Heart left ventricle (tissue), 13 donors: Measurements from ENCODE around the gene PLXNC1.

ENCODE experiments used
- CTCF ChIP-seq, 12 donors: fragments of 200-600 bp; sonication (generic) in 4 of 12; IDR thresholded peaks; one replicate each; pipeline versions ENCODE4 v1.5.0 to v1.8.0; 2018 to 2022; ENCODE audit warnings: antibody characterized with exemption in 12 of 12, mild to moderate bottlenecking in 5 of 12
- POLR2A ChIP-seq, 2 donors: fragments of 450-650 bp; IDR thresholded peaks; one replicate each; pipeline ENCODE4 v1.6.1; 2017; ENCODE audit warnings: antibody characterized with exemption in 2 of 2, mild to moderate bottlenecking in 2 of 2, moderate library complexity in 2 of 2
- donor health status: ischemic (EF 13 %, LVEDD 7.1; RV severe dilation, severe dysfunction).
- donor health status: DM: no; HTN: yes; CAD: no.
- donor health status: DM: no; HTN: no; CAD: no.
- donor health status: ischemic (EF 25% LVEDD 6.9; RV normal size, moderate dysfunction).
- donor health status: ischemic (EF 25% LVEDD 5.7; RV mildly dilated, moderate dysfunction).
- donor health status: ischemic (EF 35%, LVEDD 5.7; RV mildly dilated, moderate dysfunction).
- donor health status: nonischemic (EF 11% LVEDD 7.7; RV severe dilation, severe dysfunction).
- donor health status: DM: yes; HTN: yes; CAD: no.
- donor health status: PGD.
- donor health status: ischemic (EF 29% LVEDD 5.4; RV normal size, mild dysfunction).
- donor health status: nonischemic (EF 23%, LVEDD 6.1; RV moderate dilation, normal function).

GRCh38 chr12:94143438-94143837 is 4.9 kb upstream of the PLXNC1 start:
- TF ChIP-seq CTCF (IDR thresholded peaks at IDR 0.05): no peak
- TF ChIP-seq POLR2A (IDR thresholded peaks at IDR 0.05): no peak
